Activated naive CD4-positive, alpha-beta T cell treated with anti-CD3 and anti-CD28 coated beads, Interleukin-2, amount 50 U/mL, for 72 hours (primary cell): ENCODE measurements around the gene NXPH1. TPM values are rescaled to one million over a fixed set of nuclear protein-coding genes. Genes with fewer than 3 reads are reported as not detected.

Source experiments
- ATAC-seq, 2 donors: fragments of 150-1000 bp; cut with Tn5 transposase; 2 replicates each; pipeline ENCODE4 v1.10.0; 2021; ENCODE audit warnings: mild to moderate bottlenecking in 2 of 2, moderate library complexity in 2 of 2
- DNase-seq, 2 donors: peaks; one replicate each; pipeline ENCODE4 v3.0.0; 2021 to 2022; ENCODE audit warnings: low spot score in 2 of 2
- H3K27ac Mint-ChIP-seq, 2 donors: one replicate each; pipeline ENCODE4 v1.8.0; 2022; ENCODE audit warnings: mild to moderate bottlenecking in 2 of 2, mixed read lengths in 2 of 2
- H3K36me3 Mint-ChIP-seq, 2 donors: one replicate each; pipeline ENCODE4 v1.8.0; 2022; ENCODE audit warnings: mixed read lengths in 2 of 2
- H3K9me3 Mint-ChIP-seq, 2 donors: one replicate each; pipeline ENCODE4 v1.8.0; 2022; ENCODE audit warnings: mixed read lengths in 2 of 2
- total RNA-seq, 2 donors: library from RNA; stranded (reverse); gene quantifications; one replicate each; pipeline ENCODE4 v1.2.3, GENCODE V29; 2022

NXPH1 gene
- total RNA-seq, 2 donors from 2014 or later: not detected

DNA sequence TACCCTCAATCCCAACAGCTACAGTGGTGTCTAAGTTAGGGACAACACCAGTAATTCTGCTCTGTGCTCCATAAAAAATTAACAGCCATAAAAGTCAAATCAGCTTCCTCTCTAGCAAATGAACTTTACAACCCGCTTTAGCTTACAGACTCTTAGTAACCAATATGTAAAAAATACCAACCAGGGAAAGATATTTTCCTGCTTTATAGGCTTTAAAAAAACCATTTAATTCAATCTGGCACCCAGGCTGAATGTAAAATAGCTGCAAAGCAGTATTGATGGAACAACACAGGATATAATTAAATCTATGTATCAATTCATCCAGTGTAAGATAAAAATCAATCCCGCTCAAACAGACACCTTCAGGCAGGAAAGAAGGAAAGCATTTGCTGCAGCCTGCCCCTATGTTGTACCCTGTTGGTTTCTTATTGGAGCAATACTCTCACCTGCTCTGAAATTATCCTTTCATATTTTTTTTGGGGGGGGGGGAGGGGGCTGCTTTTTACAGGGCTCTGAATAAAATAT lies 98.6 kb downstream of the NXPH1 start:
- DNase-seq (no peak), ATAC-seq (no peak)
- Mint-ChIP-seq H3K27ac (no peak overlapping the region), H3K9me3 (peaks cover 0 to 2% of the 10 kb centered on the region in 2 donors), H3K36me3 (no peaks in the 10 kb centered on the region)

DNA sequence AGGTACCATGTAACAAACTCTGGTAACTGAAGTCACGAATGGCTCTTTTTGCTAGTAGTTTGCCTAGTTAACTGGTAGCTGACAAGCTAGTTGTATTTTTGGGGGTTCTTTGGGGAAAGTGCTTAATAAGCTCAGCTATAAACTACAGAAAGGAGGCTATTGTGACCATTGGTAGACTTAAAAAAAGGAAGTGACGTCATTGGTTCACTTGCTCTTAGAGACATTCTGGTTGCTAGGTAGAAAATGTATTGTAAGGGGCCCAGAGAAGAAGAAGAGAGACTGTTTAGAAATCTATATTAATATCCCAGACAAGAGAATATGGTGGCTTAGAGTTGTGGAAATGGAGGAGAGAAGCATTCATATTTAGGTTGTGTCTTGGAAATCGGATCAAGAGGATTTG lies 103.0 kb downstream of the NXPH1 start:
- no peak for DNase-seq

DNA sequence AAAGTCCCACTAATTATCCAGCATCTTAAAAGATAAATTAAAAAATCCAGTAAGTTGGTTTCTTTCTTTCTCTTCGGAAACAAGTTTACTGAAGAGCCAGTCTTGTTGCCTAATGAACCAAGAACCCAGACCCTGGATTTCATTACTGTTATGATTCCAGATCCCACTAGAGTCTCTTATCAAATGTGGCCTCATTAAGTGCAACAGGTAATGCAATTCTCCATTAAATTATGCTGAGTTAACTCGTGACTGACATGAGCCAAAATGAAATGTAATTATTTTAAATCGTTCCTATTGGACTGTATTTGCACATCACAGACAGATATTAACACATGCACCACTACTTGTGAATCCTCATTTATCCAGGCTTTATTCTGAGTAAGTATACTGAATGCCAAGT lies 115.6 kb downstream of the NXPH1 start:
- DNase-seq: no peak
- H3K9me3 Mint-ChIP-seq: no peaks in the 10 kb centered on the region
- ATAC-seq: no peak
- H3K27ac Mint-ChIP-seq: no peak overlapping the region
- H3K36me3 Mint-ChIP-seq: no peaks in the 10 kb centered on the region

More for the DNA sequence above, 103.0 kb downstream of the NXPH1 start:
- Mint-ChIP-seq H3K9me3 (peaks cover 0 to 2% of the 10 kb centered on the region in 2 donors), H3K27ac (no peak overlapping the region), H3K36me3 (no peaks in the 10 kb centered on the region)
- ATAC-seq: no peak

DNA sequence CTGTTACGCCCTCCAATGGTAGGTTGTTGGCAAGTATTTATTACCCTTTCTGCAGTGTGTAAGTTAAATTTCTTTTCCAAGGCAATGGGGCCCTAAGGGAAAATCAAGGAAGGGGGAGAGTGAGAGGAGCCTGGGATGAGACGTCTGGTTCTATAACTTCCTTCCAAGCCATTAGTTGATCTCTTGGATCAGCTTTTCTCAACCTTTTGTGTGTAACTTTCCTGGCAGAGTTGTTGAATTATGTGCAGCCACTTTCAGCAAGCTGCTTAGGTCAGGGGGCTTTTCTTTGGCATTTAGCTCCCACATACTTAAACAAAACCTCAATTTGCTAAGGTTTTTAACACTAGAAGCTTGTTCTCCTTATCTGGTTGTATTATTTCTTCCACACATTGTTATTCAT lies 127.1 kb downstream of the NXPH1 start:
- H3K9me3 Mint-ChIP-seq: no peaks in the 10 kb centered on the region
- H3K36me3 Mint-ChIP-seq: no peaks in the 10 kb centered on the region
- H3K27ac Mint-ChIP-seq: no peak overlapping the region
- DNase-seq (no peak), ATAC-seq (no peak)

DNA sequence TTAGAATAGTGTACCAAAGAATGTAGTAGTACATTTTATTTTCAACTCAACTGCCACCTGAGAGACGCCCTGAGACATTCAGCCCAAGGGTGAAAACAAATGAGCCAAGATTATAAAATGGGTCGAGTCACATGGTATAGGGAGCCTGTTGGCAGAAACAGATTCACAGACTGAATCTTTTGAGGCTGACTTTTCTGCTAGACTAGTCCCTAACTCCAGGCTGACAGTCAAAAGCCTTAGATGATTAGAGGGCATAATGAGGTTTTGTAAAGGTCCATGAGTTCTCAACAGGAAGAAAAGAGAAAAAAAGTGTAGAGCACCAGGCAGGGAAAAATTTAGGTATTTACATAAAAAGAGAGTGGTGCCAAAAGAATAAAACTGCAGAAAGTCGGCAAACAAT lies 128.0 kb downstream of the NXPH1 start:
- DNase-seq (no peak), ATAC-seq (no peak)
- Mint-ChIP-seq H3K36me3 (no peaks in the 10 kb centered on the region), H3K27ac (no peak overlapping the region), H3K9me3 (no peaks in the 10 kb centered on the region)

DNA sequence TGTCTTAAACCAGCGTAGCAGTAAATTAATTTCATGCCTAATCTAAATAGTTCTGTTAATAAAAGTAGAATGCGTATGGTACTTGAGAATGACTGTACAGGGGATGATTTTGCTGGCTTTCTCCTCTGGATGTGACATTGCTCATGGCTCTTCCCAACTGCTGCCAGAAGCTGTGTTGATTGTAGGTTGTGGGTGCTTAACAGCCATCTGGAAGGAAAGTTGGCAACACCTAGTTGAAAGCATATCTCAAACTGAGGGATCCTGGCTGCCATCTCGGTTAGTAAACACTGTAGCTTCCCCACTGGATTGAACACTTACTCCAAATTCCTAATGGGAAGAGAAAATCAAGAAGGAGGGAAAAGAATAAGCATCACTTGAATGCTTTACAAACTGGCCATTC lies 130.9 kb downstream of the NXPH1 start:
- Mint-ChIP-seq H3K9me3 (no peaks in the 10 kb centered on the region), H3K27ac (no peak overlapping the region), H3K36me3 (no peaks in the 10 kb centered on the region)
- no peak for ATAC-seq
- no peak for DNase-seq

GRCh38 chr7:8566016-8566415 lies 132.6 kb downstream of the NXPH1 start:
- no peak for DNase-seq
- no peaks in the 10 kb centered on the region for H3K36me3 Mint-ChIP-seq
- no peak for ATAC-seq
- no peaks in the 10 kb centered on the region for H3K9me3 Mint-ChIP-seq
- H3K27ac Mint-ChIP-seq: no peak overlapping the region

DNA sequence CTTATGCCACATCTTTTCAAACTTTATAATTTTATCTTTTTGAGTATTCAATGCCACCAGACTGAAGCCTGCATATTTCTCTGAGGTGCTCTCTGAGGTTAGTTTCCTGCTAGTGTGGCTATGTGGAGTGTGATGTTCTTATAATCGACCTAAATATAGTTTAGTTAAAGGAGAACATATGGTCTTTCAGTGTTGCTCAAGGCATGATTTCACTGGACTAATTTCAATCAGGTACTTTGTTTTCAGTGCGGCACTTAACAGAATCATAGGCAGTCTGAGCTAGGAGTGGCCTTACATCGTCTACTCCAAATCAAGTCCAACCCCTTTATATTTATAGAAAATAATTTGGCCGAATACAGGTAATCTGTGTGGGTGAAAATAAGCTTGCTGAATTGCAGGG lies 134.2 kb downstream of the NXPH1 start:
- Mint-ChIP-seq H3K9me3 (no peaks in the 10 kb centered on the region), H3K27ac (no peak overlapping the region), H3K36me3 (no peaks in the 10 kb centered on the region)
- ATAC-seq (no peak), DNase-seq (no peak)

DNA sequence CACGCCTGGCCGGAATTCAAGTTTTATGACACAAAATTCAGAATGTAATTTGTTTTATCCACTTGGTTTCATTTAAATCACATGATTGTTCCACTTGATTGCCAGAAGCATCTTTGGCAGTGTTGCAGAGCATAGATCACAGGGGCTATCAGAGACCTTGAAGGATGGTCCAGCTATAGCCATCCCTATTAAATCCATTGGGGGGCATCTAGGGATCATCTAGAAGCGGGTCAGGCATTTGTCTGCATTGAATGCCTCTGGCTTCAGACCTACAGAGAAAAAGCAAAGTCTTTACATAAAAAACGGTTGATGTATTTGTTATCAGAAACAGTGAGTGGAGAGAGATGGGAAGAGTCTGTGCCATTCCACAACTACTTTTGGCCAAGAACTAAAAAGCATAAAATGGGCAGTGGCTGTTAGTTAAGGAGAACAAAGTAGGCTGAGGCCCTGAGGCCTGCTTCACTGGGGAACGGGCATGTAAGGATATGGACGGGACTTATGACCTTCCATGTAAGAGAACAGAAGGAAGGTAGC lies 146.3 kb downstream of the NXPH1 start:
- no peak for ATAC-seq

GRCh38 chr7:8581842-8582241 lies 148.4 kb downstream of the NXPH1 start:
- ATAC-seq (no peak), DNase-seq (no peak)
- Mint-ChIP-seq H3K9me3 (no peaks in the 10 kb centered on the region), H3K27ac (no peak overlapping the region), H3K36me3 (no peaks in the 10 kb centered on the region)

More for the DNA sequence above, 146.3 kb downstream of the NXPH1 start:
- Mint-ChIP-seq H3K9me3 (no peaks in the 10 kb centered on the region), H3K36me3 (no peaks in the 10 kb centered on the region), H3K27ac (no peak overlapping the region)
- DNase-seq: no peak

- no peak for DNase-seq
Observed at GRCh38 chr7:8582728-8583127, 149.3 kb downstream of the NXPH1 start.

DNA sequence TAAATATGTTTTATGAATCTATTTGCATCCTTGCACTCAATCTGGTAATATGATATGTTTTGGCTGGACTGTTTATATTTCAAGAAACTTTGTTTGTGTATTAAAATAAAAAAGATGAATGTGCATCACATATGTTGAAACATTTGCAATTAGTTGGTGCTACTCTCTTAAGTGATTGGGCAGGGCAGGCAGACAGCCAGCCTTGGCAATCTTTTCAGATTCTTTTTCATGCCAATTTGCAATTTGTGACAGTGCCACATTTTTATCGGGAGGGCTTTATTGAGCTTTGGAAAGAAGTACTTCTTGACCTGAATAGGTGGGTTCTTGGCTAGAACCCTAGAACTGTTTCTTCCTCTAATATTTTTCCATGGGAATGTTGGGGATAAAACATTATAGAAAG lies 152.2 kb downstream of the NXPH1 start:
- Mint-ChIP-seq H3K9me3 (peaks cover 0 to 5% of the 10 kb centered on the region in 2 donors), H3K36me3 (no peaks in the 10 kb centered on the region), H3K27ac (no peak overlapping the region)
- no peak for ATAC-seq
- DNase-seq: no peak

More at GRCh38 chr7:8582728-8583127, 149.3 kb downstream of the NXPH1 start:
- Mint-ChIP-seq H3K27ac (no peak overlapping the region), H3K36me3 (no peaks in the 10 kb centered on the region), H3K9me3 (no peaks in the 10 kb centered on the region)
- ATAC-seq: no peak

GRCh38 chr7:8590225-8590624 lies 156.8 kb downstream of the NXPH1 start:
- Mint-ChIP-seq H3K36me3 (no peaks in the 10 kb centered on the region), H3K27ac (no peak overlapping the region), H3K9me3 (peaks cover 0 to 14% of the 10 kb centered on the region in 2 donors)

GRCh38 chr7:8590791-8591190 lies 157.4 kb downstream of the NXPH1 start:
- ATAC-seq (no peak), DNase-seq (no peak)
- Mint-ChIP-seq H3K27ac (no peak overlapping the region), H3K36me3 (no peaks in the 10 kb centered on the region), H3K9me3 (peaks cover 0 to 14% of the 10 kb centered on the region in 2 donors)

More at GRCh38 chr7:8590225-8590624, 156.8 kb downstream of the NXPH1 start:
- DNase-seq (no peak), ATAC-seq (no peak)

GRCh38 chr7:8591289-8591688 lies 157.9 kb downstream of the NXPH1 start:
- no peak for DNase-seq
- Mint-ChIP-seq H3K9me3 (peaks cover 0 to 14% of the 10 kb centered on the region in 2 donors), H3K27ac (no peak overlapping the region), H3K36me3 (no peaks in the 10 kb centered on the region)
- no peak for ATAC-seq

DNA sequence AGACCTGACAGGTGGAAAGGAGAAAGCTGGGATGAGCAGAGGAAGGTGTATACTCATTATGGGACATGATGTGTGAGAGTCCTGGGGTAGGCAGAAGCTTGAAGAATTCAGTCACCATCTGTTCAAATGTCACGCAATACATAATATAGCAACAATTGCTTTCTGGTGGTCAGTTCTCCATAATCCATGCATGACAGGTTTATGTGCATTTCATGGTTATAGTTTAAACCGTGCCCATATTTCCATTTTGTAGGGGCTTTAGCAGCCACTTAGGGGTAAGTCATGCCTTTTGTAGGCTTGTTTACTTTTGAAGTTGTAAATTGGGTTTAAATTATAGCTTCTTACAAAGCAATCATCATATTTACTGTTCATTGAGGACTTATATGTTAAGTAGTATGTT lies 158.8 kb downstream of the NXPH1 start:
- H3K27ac Mint-ChIP-seq: no peak overlapping the region
- no peak for ATAC-seq
- DNase-seq: no peak
- H3K9me3 Mint-ChIP-seq: peaks cover 0 to 19% of the 10 kb centered on the region in 2 donors
- H3K36me3 Mint-ChIP-seq: no peaks in the 10 kb centered on the region

GRCh38 chr7:8594115-8594514 lies 160.7 kb downstream of the NXPH1 start:
- H3K9me3 Mint-ChIP-seq: peaks cover 0 to 24% of the 10 kb centered on the region in 2 donors

DNA sequence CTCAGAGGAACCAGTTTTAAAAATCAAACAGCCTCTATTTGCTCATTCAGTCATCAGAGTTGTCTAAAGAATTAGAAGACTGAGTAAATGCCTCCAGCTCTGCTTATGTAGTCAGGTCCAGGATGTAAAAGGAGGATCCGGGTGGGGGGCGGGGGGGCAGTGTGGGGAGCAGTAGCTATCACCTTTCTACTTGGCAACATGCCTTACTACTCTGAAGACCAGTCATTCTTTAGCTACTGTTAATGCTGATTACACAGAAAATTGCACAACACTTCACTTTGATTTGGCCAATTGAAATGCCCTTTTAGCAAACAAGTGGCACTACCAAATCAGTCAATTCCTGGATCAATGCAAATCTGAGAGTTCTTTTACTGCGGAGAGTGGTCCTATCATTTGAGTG lies 164.2 kb downstream of the NXPH1 start:
- H3K27ac Mint-ChIP-seq: no peak overlapping the region
- H3K9me3 Mint-ChIP-seq: peaks cover 4 to 23% of the 10 kb centered on the region in 2 donors
- DNase-seq: no peak
- no peak for ATAC-seq
- no peaks in the 10 kb centered on the region for H3K36me3 Mint-ChIP-seq

More at GRCh38 chr7:8594115-8594514, 160.7 kb downstream of the NXPH1 start:
- no peaks in the 10 kb centered on the region for H3K36me3 Mint-ChIP-seq
- no peak overlapping the region for H3K27ac Mint-ChIP-seq
- no peak for DNase-seq
- ATAC-seq: no peak
